Endodermal cell (in vitro differentiated cells): ENCODE results near the gene RPS24. TPM values are rescaled to one million over a fixed set of nuclear protein-coding genes. Genes with fewer than 3 reads are reported as not detected.

ENCODE experiments used
- DNase-seq: peaks from one replicate; pipeline ENCODE4 v3.0.0-alpha.2; 2017
- H3K27ac ChIP-seq: 2 replicates; pipeline ENCODE4 v1.5.1; 2013; ENCODE audit warnings: mild to moderate bottlenecking, low read depth, low read length, moderate library complexity
- H3K27me3 ChIP-seq: 2 replicates; pipeline ENCODE4 v1.6.1; 2013; ENCODE audit warnings: mild to moderate bottlenecking, low read length, moderate library complexity; ENCODE audit not compliant: insufficient read depth, control insufficient read depth, poor library complexity, severe bottlenecking
- H3K36me3 ChIP-seq: 2 replicates; pipeline ENCODE4 v1.7.0; 2013; ENCODE audit warnings: mild to moderate bottlenecking, low read length, moderate library complexity; ENCODE audit not compliant: control insufficient read depth, insufficient read depth
- H3K4me1 ChIP-seq: one replicate; pipeline ENCODE4 v1.7.0; 2013; ENCODE audit warnings: low read length; ENCODE audit not compliant: control insufficient read depth, insufficient read depth
- H3K4me3 ChIP-seq: 2 replicates; pipeline ENCODE4 v1.5.1; 2013; ENCODE audit warnings: mild to moderate bottlenecking, low read length, moderate library complexity
- H3K9ac ChIP-seq: 2 replicates; pipeline ENCODE4 v1.6.1; 2013; ENCODE audit warnings: mild to moderate bottlenecking, low read length, moderate library complexity; ENCODE audit not compliant: poor library complexity, severe bottlenecking; ENCODE audit errors: extremely low read depth
- H3K9me3 ChIP-seq: 2 replicates; pipeline ENCODE4 v1.6.1; 2013; ENCODE audit warnings: mild to moderate bottlenecking, low read length, moderate library complexity; ENCODE audit not compliant: control insufficient read depth
- H3K27ac Mint-ChIP-seq: 2 replicates; pipeline ENCODE4 v1.8.0; 2020; ENCODE audit warnings: mixed read lengths
- H3K27me3 Mint-ChIP-seq: 2 replicates; pipeline ENCODE4 v1.8.0; 2021; ENCODE audit warnings: mild to moderate bottlenecking, mixed read lengths; ENCODE audit not compliant: insufficient read depth
- H3K36me3 Mint-ChIP-seq: 2 replicates; pipeline ENCODE4 v1.8.0; 2020; ENCODE audit warnings: low read depth, mixed read lengths
- H3K4me1 Mint-ChIP-seq: 2 replicates; pipeline ENCODE4 v1.8.0; 2020; ENCODE audit warnings: mixed read lengths
- H3K4me3 Mint-ChIP-seq: 2 replicates; pipeline ENCODE4 v1.8.0; 2020; ENCODE audit warnings: mild to moderate bottlenecking, moderate library complexity, mixed read lengths
- H3K9me3 Mint-ChIP-seq: 2 replicates; pipeline ENCODE4 v1.8.0; 2020; ENCODE audit warnings: mild to moderate bottlenecking, mixed read lengths
- WGBS, 2 experiments: methylation state at CpG; one replicate each; pipeline versions ENCODE4 v1.1.5 to v1.1.7; 2013; ENCODE audit warnings: missing lambda C conversion rate in 2 of 2, mixed read lengths in 1 of 2; ENCODE audit not compliant: insufficient coverage in 1 of 2, insufficient read length in 1 of 2; 5-methylcytosine and 5-hydroxymethylcytosine counted together
- total RNA-seq, 2 donors: library from RNA; stranded (reverse); fragmentation: NEBNext Ultra II Directional in 1 of 2; extraction: Animal tissue kit (Norgen Biotek cat#: 25700) in 1 of 2; gene quantifications; 2 replicates in 1 of 2; 3 replicates in 1 of 2; pipeline ENCODE4 v1.2.1, GENCODE V29; 2021
- TF ChIP-seq, protein P1 (sequence below): fragments of 200-600 bp; sonication (generic); conservative IDR thresholded peaks from 2 replicates; pipeline ENCODE4 v1.5.0; 2021; ENCODE audit warnings: antibody characterized with exemption, mild to moderate bottlenecking

Gene RPS24
- total RNA-seq, 2 donors from 2014 or later = 1,695 to 1,720 TPM

DNA sequence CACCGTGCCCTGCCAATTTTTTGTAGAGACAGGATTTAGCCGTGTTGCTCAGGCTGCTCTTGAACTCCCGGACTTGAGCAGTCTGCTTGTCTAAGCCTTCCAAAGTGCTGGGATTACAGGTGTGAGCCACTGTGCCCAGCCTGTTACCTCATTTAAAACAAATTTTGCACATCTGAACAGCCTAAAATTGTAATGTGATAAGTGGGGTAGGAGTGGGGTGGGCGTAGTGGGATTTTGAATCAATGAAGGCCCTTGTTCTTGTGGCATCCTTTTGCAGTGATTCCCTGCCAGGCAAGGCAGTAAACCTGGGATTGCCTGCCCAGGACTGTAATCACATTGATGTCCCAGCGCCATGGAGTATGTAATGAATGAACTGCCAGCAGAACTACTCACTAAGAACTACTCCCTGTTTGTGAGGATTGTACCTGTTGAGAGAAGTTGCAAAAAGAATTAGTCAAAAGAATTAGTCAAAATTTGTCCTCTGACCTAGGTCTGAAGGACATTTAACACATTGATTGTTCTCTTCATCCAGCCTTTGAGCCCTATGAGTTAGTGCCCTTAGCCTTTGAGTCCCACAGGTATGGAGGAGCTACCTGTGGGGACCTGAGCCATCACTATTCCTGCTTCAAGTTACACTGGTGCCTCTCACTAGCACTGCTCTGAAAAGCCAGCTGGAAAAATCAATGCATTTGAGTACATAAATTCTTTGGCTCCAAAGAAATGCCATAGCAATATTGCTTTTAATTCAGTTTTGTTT lies 5.3 kb downstream of the RPS24 start:
- no peak for DNase-seq
- peaks cover 80% of the 10 kb centered on the region for H3K36me3 ChIP-seq
- H3K9ac ChIP-seq = no peak overlapping the region
- peaks cover 23% of the 10 kb centered on the region for H3K4me1 ChIP-seq
- no peaks in the 10 kb centered on the region for H3K27me3 ChIP-seq
- H3K36me3 Mint-ChIP-seq = peaks cover 78% of the 10 kb centered on the region
- H3K4me3 ChIP-seq = peak overlapping the region; percentile 25
- no peak overlapping the region for H3K27ac ChIP-seq
- TF ChIP-seq, protein P1, sequence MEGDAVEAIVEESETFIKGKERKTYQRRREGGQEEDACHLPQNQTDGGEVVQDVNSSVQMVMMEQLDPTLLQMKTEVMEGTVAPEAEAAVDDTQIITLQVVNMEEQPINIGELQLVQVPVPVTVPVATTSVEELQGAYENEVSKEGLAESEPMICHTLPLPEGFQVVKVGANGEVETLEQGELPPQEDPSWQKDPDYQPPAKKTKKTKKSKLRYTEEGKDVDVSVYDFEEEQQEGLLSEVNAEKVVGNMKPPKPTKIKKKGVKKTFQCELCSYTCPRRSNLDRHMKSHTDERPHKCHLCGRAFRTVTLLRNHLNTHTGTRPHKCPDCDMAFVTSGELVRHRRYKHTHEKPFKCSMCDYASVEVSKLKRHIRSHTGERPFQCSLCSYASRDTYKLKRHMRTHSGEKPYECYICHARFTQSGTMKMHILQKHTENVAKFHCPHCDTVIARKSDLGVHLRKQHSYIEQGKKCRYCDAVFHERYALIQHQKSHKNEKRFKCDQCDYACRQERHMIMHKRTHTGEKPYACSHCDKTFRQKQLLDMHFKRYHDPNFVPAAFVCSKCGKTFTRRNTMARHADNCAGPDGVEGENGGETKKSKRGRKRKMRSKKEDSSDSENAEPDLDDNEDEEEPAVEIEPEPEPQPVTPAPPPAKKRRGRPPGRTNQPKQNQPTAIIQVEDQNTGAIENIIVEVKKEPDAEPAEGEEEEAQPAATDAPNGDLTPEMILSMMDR = no peak
- no peaks in the 10 kb centered on the region for H3K9me3 ChIP-seq
- 94 to 100% methylated on average over 1 to 5 of the region's 5 CpGs for WGBS, 2 experiments
- no peaks in the 10 kb centered on the region for H3K9me3 Mint-ChIP-seq
- peak overlapping the region; percentile 56 for H3K27ac Mint-ChIP-seq
- H3K4me1 Mint-ChIP-seq = peaks cover 41% of the 10 kb centered on the region
- H3K4me3 Mint-ChIP-seq = peak overlapping the region; percentile 13
- no peaks in the 10 kb centered on the region for H3K27me3 Mint-ChIP-seq

DNA sequence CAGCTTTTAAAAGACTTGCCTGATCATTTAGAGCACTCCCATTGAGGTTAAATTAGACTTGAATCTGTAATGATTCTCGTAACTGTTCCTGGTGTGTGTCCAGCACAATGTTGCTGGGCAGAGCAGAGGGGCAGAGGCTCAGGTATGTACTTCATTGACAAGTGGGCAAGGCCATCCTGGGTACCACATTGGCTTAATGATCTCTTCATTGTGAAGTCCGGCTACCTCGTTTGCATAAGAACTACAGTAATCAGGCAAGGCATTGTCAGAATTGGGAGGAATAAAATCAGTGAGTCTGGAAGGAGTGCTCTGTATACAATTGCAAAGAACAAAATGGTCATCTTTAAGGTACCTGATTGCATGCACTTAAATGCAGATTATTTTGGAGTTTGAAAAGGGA lies 6.1 kb downstream of the RPS24 start:
- H3K36me3 Mint-ChIP-seq = peaks cover 78% of the 10 kb centered on the region
- H3K27ac Mint-ChIP-seq = no peak overlapping the region

DNA sequence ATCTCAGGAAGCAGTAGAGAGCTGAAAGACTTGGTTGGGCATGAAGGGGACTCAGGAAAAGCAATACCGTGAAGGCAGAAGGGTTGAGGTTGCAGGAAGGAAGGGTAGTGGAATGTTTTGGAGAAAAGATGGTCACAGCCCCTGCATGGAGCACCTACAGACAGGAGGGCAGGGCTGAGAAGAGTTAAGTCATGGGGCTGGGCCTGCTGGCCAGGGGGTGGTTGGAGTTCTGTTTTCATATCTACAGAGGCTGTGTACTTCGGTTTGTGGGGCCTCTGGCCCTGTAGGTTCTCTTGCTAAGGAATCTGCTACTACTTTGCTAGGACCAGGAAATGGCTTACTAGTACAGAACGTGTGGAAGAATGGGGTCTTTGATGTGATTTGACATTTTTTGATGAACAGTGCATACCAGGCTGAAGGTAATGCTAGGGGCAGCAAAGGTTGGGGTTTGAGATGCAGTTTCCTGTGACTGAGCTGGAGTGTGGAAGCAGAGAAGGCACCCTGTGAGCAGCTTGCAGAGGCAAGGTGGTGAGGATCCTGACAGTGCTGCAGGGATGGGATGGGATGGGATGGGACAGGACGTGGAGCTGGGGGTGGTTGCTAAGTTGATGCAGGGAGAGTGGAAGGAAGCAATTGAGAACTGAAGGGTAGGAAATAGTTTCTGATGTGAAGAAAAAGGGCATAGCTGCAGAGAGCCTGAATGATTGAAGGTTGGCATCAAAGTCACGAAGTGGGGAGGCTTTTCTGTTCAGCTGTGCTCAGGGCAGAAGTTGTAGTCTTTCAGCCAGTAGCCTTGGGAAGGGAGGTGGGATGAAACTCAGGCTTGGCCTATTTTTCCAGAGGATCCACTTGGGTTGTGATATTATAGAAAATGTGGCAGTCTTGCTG lies 7.8 kb downstream of the RPS24 start:
- Mint-ChIP-seq H3K9me3 (no peaks in the 10 kb centered on the region), H3K27me3 (no peaks in the 10 kb centered on the region), H3K27ac (peak overlapping the region; percentile 31), H3K4me3 (peak overlapping the region; percentile 9), H3K36me3 (peaks cover 64% of the 10 kb centered on the region), H3K4me1 (peaks cover 26% of the 10 kb centered on the region)
- TF ChIP-seq, protein P1 = no peak
- no peak for DNase-seq
- H3K27ac ChIP-seq = peak overlapping the region; percentile 15
- no peak overlapping the region for H3K4me3 ChIP-seq
- 88 to 91% methylated on average over 5 of the region's 5 CpGs for WGBS, 2 experiments
- H3K36me3 ChIP-seq = peaks cover 64% of the 10 kb centered on the region
- H3K27me3 ChIP-seq = no peaks in the 10 kb centered on the region
- H3K9me3 ChIP-seq = no peaks in the 10 kb centered on the region
- H3K9ac ChIP-seq = no peak overlapping the region
- H3K4me1 ChIP-seq = peaks cover 7% of the 10 kb centered on the region

More for the DNA sequence above, 6.1 kb downstream of the RPS24 start:
- Mint-ChIP-seq H3K4me1 (peaks cover 40% of the 10 kb centered on the region), H3K4me3 (no peak overlapping the region), H3K9me3 (no peaks in the 10 kb centered on the region), H3K27me3 (no peaks in the 10 kb centered on the region)
- H3K27ac ChIP-seq = no peak overlapping the region
- no peak for DNase-seq
- 88% methylated on average over 3 of the region's 3 CpGs for WGBS, 2 experiments
- TF ChIP-seq, protein P1 = no peak
- no peak overlapping the region for H3K9ac ChIP-seq
- H3K27me3 ChIP-seq = no peaks in the 10 kb centered on the region
- H3K4me1 ChIP-seq = peaks cover 23% of the 10 kb centered on the region
- H3K36me3 ChIP-seq = peaks cover 80% of the 10 kb centered on the region
- no peaks in the 10 kb centered on the region for H3K9me3 ChIP-seq
- H3K4me3 ChIP-seq = no peak overlapping the region
